Caki2 (cell line): ENCODE measurements around the gene RREB1. TPM values are rescaled to one million over a fixed set of nuclear protein-coding genes. Genes with fewer than 3 reads are reported as not detected.

ENCODE experiments used
- DNase-seq: peaks from one replicate; pipeline ENCODE4 v3.0.0-alpha.2; 2015; ENCODE audit warnings: low read depth
- in situ Hi-C: cut with HindIII; loops from 2 replicates; pipeline ENCODE4 v1.10.0; 2016; ENCODE audit warnings: low sequenced_read_pairs, low pct_unique_long_range_greater_than_20kb, mixed read lengths
- total RNA-seq: library from RNA; depleted of rRNA; stranded (reverse); fragments of >200 nt; shearing (Covaris generic); gene quantifications from 2 replicates; pipeline ENCODE4 v1.2.3, GENCODE V29; 2014; ENCODE audit warnings: low replicate concordance

Gene RREB1
- total RNA-seq, 1 experiment from 2014 or later = 5.1 TPM

- in situ Hi-C loops = no loop called here
- DNase-seq = no peak
Measured at GRCh38 chr6:7137335-7138045, 29.7 kb downstream of the RREB1 start.

- no peak for DNase-seq
- in situ Hi-C loops = no loop called here
Measured at GRCh38 chr6:7138046-7138531, 30.3 kb downstream of the RREB1 start.

- in situ Hi-C loops = no loop called here
- no peak for DNase-seq
Measured at GRCh38 chr6:7138921-7139358, 31.2 kb downstream of the RREB1 start.

- no peak for DNase-seq
- in situ Hi-C loops = no loop called here
Measured at GRCh38 chr6:7139835-7140470, 32.2 kb downstream of the RREB1 start.

GRCh38 chr6:7140631-7141378, 33.0 kb downstream of the RREB1 start:
- in situ Hi-C loops = no loop called here
- DNase-seq = peak; percentile 75

- in situ Hi-C loops = no loop called here
- no peak for DNase-seq
Measured at GRCh38 chr6:7142228-7142801, 34.6 kb downstream of the RREB1 start.

GRCh38 chr6:7142918-7143475, 35.2 kb downstream of the RREB1 start:
- no peak for DNase-seq
- in situ Hi-C loops = no loop called here

- DNase-seq = no peak
- in situ Hi-C loops = no loop called here
Measured at GRCh38 chr6:7143476-7143974, 35.8 kb downstream of the RREB1 start.

GRCh38 chr6:7144872-7145584, 37.3 kb downstream of the RREB1 start:
- no peak for DNase-seq
- in situ Hi-C loops = no loop called here

GRCh38 chr6:7145585-7145884, 37.8 kb downstream of the RREB1 start:
- in situ Hi-C loops = no loop called here
- no peak for DNase-seq

GRCh38 chr6:7145885-7146828, 38.4 kb downstream of the RREB1 start:
- in situ Hi-C loops = no loop called here
- DNase-seq = no peak

GRCh38 chr6:7147051-7147671, 39.4 kb downstream of the RREB1 start:
- in situ Hi-C loops = no loop called here
- no peak for DNase-seq

GRCh38 chr6:7148100-7148822, 40.5 kb downstream of the RREB1 start:
- in situ Hi-C loops = no loop called here
- peak; percentile 59 for DNase-seq

- peak; percentile 68 for DNase-seq
- in situ Hi-C loops = no loop called here
Measured at GRCh38 chr6:7150381-7151064, 42.8 kb downstream of the RREB1 start.

GRCh38 chr6:7151381-7151780, 43.6 kb downstream of the RREB1 start:
- DNase-seq = no peak
- in situ Hi-C loops = no loop called here
